WTC11 (cell line): ENCODE data around the gene CACNA2D4. TPM values are rescaled to one million over a fixed set of nuclear protein-coding genes. Genes with fewer than 3 reads are reported as not detected.

Source experiments
- ATAC-seq: fragments of 200-7000 bp; cut with Tn5 transposase; 2 replicates; pipeline ENCODE4 v1.10.0; 2021; ENCODE audit warnings: mild to moderate bottlenecking, moderate library complexity
- CTCF ChIA-PET: fragments of 300-600 bp; sonication (Branson Sonifier 250); formaldehyde crosslinking; loops from one replicate; lab custom pipeline; 2021; ENCODE audit warnings: antibody characterized with exemption; lab: Charles Lee
- POLR2A ChIA-PET: fragments of 350-600 bp; sonication (Branson Sonifier 250); formaldehyde crosslinking; loops from one replicate; lab custom pipeline; 2021; ENCODE audit warnings: antibody characterized with exemption; lab: Charles Lee
- DNase-seq: peaks from one replicate; pipeline ENCODE4 v3.0.0; 2021; ENCODE audit warnings: low spot score
- H3K27ac Mint-ChIP-seq: 2 replicates; pipeline ENCODE4 v1.8.0; 2021; ENCODE audit warnings: mixed read lengths
- H3K27me3 Mint-ChIP-seq: 2 replicates; pipeline ENCODE4 v1.8.0; 2021; ENCODE audit warnings: low read depth, mild to moderate bottlenecking, moderate library complexity, mixed read lengths
- H3K36me3 Mint-ChIP-seq: 2 replicates; pipeline ENCODE4 v1.8.0; 2021; ENCODE audit warnings: mixed read lengths
- H3K4me1 Mint-ChIP-seq: 2 replicates; pipeline ENCODE4 v1.8.0; 2022; ENCODE audit warnings: mixed read lengths
- H3K4me3 Mint-ChIP-seq: 2 replicates; pipeline ENCODE4 v1.8.0; 2021; ENCODE audit warnings: mild to moderate bottlenecking, moderate library complexity, mixed read lengths
- H3K9me3 Mint-ChIP-seq: 2 replicates; pipeline ENCODE4 v1.8.0; 2021; ENCODE audit warnings: mixed read lengths
- AR ChIP-seq: fragments of 250-450 bp; sonication (Bioruptor Pico); IDR thresholded peaks from 2 replicates; pipeline ENCODE4 v1.9.0; 2021; ENCODE audit warnings: mild to moderate bottlenecking
- CREB1 ChIP-seq: sonication (generic); formaldehyde crosslinking; IDR thresholded peaks from 2 replicates; pipeline ENCODE4 v1.8.0; 2023; ENCODE audit warnings: mild to moderate bottlenecking, missing genetic modification reagents
- E2F1 ChIP-seq: sonication (generic); formaldehyde crosslinking; IDR thresholded peaks from 2 replicates; pipeline ENCODE4 v1.8.0; 2022; ENCODE audit warnings: mild to moderate bottlenecking, missing genetic modification reagents
- E2F5 ChIP-seq: sonication (generic); formaldehyde crosslinking; IDR thresholded peaks from 2 replicates; pipeline ENCODE4 v1.8.1; 2022; ENCODE audit warnings: mild to moderate bottlenecking, moderate library complexity, missing genetic modification reagents
- ETV6 ChIP-seq: sonication (generic); formaldehyde crosslinking; IDR thresholded peaks from 2 replicates; pipeline ENCODE4 v1.8.1; 2022; ENCODE audit warnings: mild to moderate bottlenecking, missing genetic modification reagents
- FOXK1 ChIP-seq: sonication (generic); formaldehyde crosslinking; IDR thresholded peaks from 2 replicates; pipeline ENCODE4 v1.8.0; 2022; ENCODE audit warnings: mild to moderate bottlenecking, moderate library complexity, missing genetic modification reagents
- FOXP1 ChIP-seq: sonication (generic); formaldehyde crosslinking; IDR thresholded peaks from 2 replicates; pipeline ENCODE4 v1.8.0; 2022; ENCODE audit warnings: missing genetic modification reagents, mild to moderate bottlenecking, moderate library complexity, borderline replicate concordance
- FOXP4 ChIP-seq: sonication (generic); formaldehyde crosslinking; IDR thresholded peaks from 2 replicates; pipeline ENCODE4 v1.8.0; 2022; ENCODE audit warnings: mild to moderate bottlenecking, missing genetic modification reagents
- JAZF1 ChIP-seq: fragments of 250-450 bp; sonication (Bioruptor Pico); IDR thresholded peaks from 2 replicates; pipeline ENCODE4 v1.9.0; 2021; ENCODE audit warnings: moderate library complexity, mild to moderate bottlenecking, inconsistent platforms
- NFATC4 ChIP-seq: fragments of 250-450 bp; sonication (Bioruptor Pico); IDR thresholded peaks from 2 replicates; pipeline ENCODE4 v1.9.0; 2021; ENCODE audit warnings: mild to moderate bottlenecking
- SOX15 ChIP-seq: fragments of 250-450 bp; sonication (Bioruptor Pico); IDR thresholded peaks from 2 replicates; pipeline ENCODE4 v1.9.0; 2021; ENCODE audit warnings: mild to moderate bottlenecking
- ZNF232 ChIP-seq: sonication (generic); formaldehyde crosslinking; IDR thresholded peaks from 2 replicates; pipeline ENCODE4 v1.8.0; 2022; ENCODE audit warnings: mild to moderate bottlenecking, missing genetic modification reagents
- ZNF317 ChIP-seq: sonication (generic); formaldehyde crosslinking; IDR thresholded peaks from 2 replicates; pipeline ENCODE4 v1.8.1; 2023; ENCODE audit warnings: low read depth, mild to moderate bottlenecking, moderate library complexity, missing genetic modification reagents, borderline replicate concordance
- ZNF396 ChIP-seq: fragments of 250-450 bp; sonication (Bioruptor Pico); IDR thresholded peaks from 2 replicates; pipeline ENCODE4 v1.8.0; 2021; ENCODE audit warnings: mild to moderate bottlenecking, moderate library complexity, borderline replicate concordance
- ZNF416 ChIP-seq: fragments of 250-450 bp; sonication (Bioruptor Pico); IDR thresholded peaks from 2 replicates; pipeline ENCODE4 v1.9.0; 2021; ENCODE audit warnings: mild to moderate bottlenecking, inconsistent platforms
- total RNA-seq: library from RNA; stranded (reverse); gene quantifications from 3 replicates; pipeline ENCODE4 v1.2.3, GENCODE V29; 2021
- TF ChIP-seq, protein P1 (sequence below): sonication (generic); formaldehyde crosslinking; IDR thresholded peaks from 2 replicates; pipeline ENCODE4 v1.8.1; 2022; ENCODE audit warnings: mild to moderate bottlenecking, missing genetic modification reagents, moderate library complexity, borderline replicate concordance
- TF ChIP-seq, protein P2 (sequence below): sonication (generic); formaldehyde crosslinking; IDR thresholded peaks from 2 replicates; pipeline ENCODE4 v1.8.0; 2023; ENCODE audit warnings: mild to moderate bottlenecking, missing genetic modification reagents
- TF ChIP-seq, protein P3 (sequence below): fragments of 250-450 bp; sonication (Bioruptor Pico); IDR thresholded peaks from 2 replicates; pipeline ENCODE4 v1.9.0; 2021; ENCODE audit warnings: mild to moderate bottlenecking
- TF ChIP-seq, protein P4 (sequence below): sonication (generic); formaldehyde crosslinking; IDR thresholded peaks from 2 replicates; pipeline ENCODE4 v1.8.0; 2022; ENCODE audit warnings: mild to moderate bottlenecking, missing genetic modification reagents

The CACNA2D4 gene
- total RNA-seq, 1 experiment from 2014 or later: 0.04 TPM

GRCh38 chr12:1848146-1848545, 70.3 kb downstream of the CACNA2D4 start (continued):
- TF ChIP-seq, protein P1, sequence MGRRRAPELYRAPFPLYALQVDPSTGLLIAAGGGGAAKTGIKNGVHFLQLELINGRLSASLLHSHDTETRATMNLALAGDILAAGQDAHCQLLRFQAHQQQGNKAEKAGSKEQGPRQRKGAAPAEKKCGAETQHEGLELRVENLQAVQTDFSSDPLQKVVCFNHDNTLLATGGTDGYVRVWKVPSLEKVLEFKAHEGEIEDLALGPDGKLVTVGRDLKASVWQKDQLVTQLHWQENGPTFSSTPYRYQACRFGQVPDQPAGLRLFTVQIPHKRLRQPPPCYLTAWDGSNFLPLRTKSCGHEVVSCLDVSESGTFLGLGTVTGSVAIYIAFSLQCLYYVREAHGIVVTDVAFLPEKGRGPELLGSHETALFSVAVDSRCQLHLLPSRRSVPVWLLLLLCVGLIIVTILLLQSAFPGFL (CRISPR knock-in tag): no peak
- TF ChIP-seq E2F1 (no peak), JAZF1 (CRISPR knock-in tag) (no peak), AR (CRISPR knock-in tag) (no peak), ZNF416 (CRISPR knock-in tag) (no peak), ETV6 (no peak)
- TF ChIP-seq, protein P2, sequence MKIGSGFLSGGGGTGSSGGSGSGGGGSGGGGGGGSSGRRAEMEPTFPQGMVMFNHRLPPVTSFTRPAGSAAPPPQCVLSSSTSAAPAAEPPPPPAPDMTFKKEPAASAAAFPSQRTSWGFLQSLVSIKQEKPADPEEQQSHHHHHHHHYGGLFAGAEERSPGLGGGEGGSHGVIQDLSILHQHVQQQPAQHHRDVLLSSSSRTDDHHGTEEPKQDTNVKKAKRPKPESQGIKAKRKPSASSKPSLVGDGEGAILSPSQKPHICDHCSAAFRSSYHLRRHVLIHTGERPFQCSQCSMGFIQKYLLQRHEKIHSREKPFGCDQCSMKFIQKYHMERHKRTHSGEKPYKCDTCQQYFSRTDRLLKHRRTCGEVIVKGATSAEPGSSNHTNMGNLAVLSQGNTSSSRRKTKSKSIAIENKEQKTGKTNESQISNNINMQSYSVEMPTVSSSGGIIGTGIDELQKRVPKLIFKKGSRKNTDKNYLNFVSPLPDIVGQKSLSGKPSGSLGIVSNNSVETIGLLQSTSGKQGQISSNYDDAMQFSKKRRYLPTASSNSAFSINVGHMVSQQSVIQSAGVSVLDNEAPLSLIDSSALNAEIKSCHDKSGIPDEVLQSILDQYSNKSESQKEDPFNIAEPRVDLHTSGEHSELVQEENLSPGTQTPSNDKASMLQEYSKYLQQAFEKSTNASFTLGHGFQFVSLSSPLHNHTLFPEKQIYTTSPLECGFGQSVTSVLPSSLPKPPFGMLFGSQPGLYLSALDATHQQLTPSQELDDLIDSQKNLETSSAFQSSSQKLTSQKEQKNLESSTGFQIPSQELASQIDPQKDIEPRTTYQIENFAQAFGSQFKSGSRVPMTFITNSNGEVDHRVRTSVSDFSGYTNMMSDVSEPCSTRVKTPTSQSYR: no peak

DNA sequence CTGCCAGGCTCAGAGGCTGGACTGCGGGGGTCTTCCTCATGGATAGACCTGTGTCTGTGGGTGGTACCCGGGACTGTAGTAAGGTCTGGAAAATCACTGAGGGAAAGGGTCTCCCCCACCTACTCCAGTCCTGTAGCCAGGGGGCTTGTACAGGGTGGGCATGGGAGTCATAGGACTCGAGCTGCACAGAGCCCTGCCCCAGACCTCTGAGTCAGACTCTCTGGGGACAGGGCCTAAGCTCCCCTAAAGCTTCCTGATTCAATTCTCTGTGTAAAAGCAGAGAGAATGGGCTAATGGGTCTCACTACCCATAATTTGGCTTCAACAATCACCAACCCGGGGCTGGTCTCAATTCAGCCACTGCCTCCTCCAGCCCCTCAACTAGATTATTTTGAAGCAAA, 71.0 kb downstream of the CACNA2D4 start:
- Mint-ChIP-seq H3K9me3 (no peaks in the 10 kb centered on the region), H3K27me3 (no peaks in the 10 kb centered on the region), H3K4me3 (no peak overlapping the region), H3K4me1 (peaks cover 26% of the 10 kb centered on the region), H3K27ac (no peak overlapping the region), H3K36me3 (no peaks in the 10 kb centered on the region)
- ATAC-seq: no peak
- ChIA-PET POLR2A (no interaction called here), CTCF (no interaction called here)
- no peak for DNase-seq
- TF ChIP-seq, protein P3, sequence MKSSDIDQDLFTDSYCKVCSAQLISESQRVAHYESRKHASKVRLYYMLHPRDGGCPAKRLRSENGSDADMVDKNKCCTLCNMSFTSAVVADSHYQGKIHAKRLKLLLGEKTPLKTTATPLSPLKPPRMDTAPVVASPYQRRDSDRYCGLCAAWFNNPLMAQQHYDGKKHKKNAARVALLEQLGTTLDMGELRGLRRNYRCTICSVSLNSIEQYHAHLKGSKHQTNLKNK: no peak
- TF ChIP-seq FOXP4 (CRISPR knock-in tag) (no peak), JAZF1 (CRISPR knock-in tag) (no peak), NFATC4 (CRISPR knock-in tag) (no peak), ZNF396 (CRISPR knock-in tag) (no peak), FOXP1 (CRISPR knock-in tag) (no peak), SOX15 (CRISPR knock-in tag) (no peak), FOXK1 (CRISPR knock-in tag) (no peak), E2F5 (no peak), ZNF232 (CRISPR knock-in tag) (no peak), CREB1 (no peak), ZNF317 (no peak)
- TF ChIP-seq, protein P4, sequence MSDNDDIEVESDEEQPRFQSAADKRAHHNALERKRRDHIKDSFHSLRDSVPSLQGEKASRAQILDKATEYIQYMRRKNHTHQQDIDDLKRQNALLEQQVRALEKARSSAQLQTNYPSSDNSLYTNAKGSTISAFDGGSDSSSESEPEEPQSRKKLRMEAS (CRISPR knock-in tag): no peak
